Effector memory CD8-positive, alpha-beta T cell (primary cell): ENCODE results near the gene DNAH17.
A peak's percentile ranks its signal among the peaks of the same experiment; 100 is the strongest.

Experiments used
- ATAC-seq: fragments of 150-1000 bp; cut with Tn5 transposase; replicated peaks from 2 replicates; pipeline ENCODE4 v1.10.0; 2021; ENCODE audit warnings: mild to moderate bottlenecking, moderate library complexity
- DNase-seq, 3 experiments: peaks; one replicate each; pipeline ENCODE4 v3.0.0; 2021
- H3K27ac Mint-ChIP-seq, 2 donors: one replicate each; pipeline ENCODE4 v1.8.0; 2022; ENCODE audit warnings: mild to moderate bottlenecking in 2 of 2, mixed read lengths in 2 of 2, moderate library complexity in 2 of 2
- H3K27me3 Mint-ChIP-seq, 2 donors: one replicate each; pipeline ENCODE4 v1.8.0; 2022; ENCODE audit warnings: mixed read lengths in 2 of 2
- H3K36me3 Mint-ChIP-seq: one replicate; pipeline ENCODE4 v1.8.0; 2022; ENCODE audit warnings: mild to moderate bottlenecking, moderate library complexity, mixed read lengths; ENCODE audit not compliant: insufficient read depth
- H3K4me1 Mint-ChIP-seq, 2 donors: one replicate each; pipeline ENCODE4 v1.8.0; 2022; ENCODE audit warnings: low read depth in 2 of 2, mixed read lengths in 2 of 2
- H3K4me3 Mint-ChIP-seq, 2 donors: one replicate each; pipeline ENCODE4 v1.8.0; 2022; ENCODE audit warnings: mild to moderate bottlenecking in 2 of 2, mixed read lengths in 2 of 2, moderate library complexity in 2 of 2
- H3K9me3 Mint-ChIP-seq, 2 donors: one replicate each; pipeline ENCODE4 v1.8.0; 2022; ENCODE audit warnings: mixed read lengths in 2 of 2

DNAH17 gene

DNA sequence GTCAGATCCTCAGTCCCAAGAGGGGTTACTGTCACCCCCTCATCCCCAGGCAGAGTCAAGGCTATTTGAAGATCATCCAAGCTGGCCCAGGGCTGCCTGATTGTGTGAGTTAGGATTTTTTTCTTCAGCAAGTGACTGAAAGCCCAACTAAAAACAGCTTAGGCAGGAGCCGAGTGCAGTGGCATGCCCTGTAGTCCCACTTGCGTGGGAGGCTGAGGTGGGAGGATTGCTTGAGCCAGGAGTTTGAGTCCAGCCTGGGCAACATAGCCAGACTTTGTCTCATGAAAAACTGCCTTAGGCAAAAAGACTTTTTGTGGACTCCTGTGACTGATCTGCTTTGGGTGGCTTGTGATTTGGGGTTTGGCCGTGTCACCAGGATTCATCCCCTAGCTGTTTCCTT, 178.8 kb downstream of the DNAH17 start:
- Mint-ChIP-seq H3K36me3 (peaks cover 88% of the 10 kb centered on the region), H3K9me3 (no peaks in the 10 kb centered on the region), H3K27ac (no peak overlapping the region), H3K27me3 (no peaks in the 10 kb centered on the region), H3K4me3 (no peak overlapping the region), H3K4me1 (peaks cover 9 to 10% of the 10 kb centered on the region in 2 donors)
- no peak for DNase-seq
- ATAC-seq = no peak

DNA sequence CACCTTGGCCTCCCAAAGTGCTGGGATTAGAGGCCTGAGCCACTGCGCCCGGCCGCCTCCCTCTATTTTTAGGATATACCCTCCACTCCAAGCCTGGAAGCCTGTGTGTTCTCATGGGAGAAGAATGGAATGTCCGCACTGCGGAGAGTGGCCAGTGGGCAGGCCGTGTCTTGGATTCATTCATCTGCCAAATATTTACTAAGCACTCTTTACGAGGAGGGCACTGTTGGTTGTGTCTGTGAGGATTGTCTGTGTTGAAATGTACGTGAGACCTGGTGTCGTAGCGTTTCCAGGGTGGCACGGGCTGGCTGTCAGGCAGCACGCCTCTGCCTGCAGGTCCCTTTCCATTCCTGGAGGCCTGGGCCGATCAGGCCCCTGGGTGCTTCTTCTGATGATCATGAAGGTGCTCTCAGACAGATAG, 179.5 kb downstream of the DNAH17 start:
- ATAC-seq (no peak), DNase-seq (no peak)
- Mint-ChIP-seq H3K9me3 (no peaks in the 10 kb centered on the region), H3K4me1 (peaks cover 9 to 14% of the 10 kb centered on the region in 2 donors), H3K36me3 (peaks cover 91% of the 10 kb centered on the region), H3K4me3 (no peak overlapping the region), H3K27ac (no peak overlapping the region), H3K27me3 (no peaks in the 10 kb centered on the region)

DNA sequence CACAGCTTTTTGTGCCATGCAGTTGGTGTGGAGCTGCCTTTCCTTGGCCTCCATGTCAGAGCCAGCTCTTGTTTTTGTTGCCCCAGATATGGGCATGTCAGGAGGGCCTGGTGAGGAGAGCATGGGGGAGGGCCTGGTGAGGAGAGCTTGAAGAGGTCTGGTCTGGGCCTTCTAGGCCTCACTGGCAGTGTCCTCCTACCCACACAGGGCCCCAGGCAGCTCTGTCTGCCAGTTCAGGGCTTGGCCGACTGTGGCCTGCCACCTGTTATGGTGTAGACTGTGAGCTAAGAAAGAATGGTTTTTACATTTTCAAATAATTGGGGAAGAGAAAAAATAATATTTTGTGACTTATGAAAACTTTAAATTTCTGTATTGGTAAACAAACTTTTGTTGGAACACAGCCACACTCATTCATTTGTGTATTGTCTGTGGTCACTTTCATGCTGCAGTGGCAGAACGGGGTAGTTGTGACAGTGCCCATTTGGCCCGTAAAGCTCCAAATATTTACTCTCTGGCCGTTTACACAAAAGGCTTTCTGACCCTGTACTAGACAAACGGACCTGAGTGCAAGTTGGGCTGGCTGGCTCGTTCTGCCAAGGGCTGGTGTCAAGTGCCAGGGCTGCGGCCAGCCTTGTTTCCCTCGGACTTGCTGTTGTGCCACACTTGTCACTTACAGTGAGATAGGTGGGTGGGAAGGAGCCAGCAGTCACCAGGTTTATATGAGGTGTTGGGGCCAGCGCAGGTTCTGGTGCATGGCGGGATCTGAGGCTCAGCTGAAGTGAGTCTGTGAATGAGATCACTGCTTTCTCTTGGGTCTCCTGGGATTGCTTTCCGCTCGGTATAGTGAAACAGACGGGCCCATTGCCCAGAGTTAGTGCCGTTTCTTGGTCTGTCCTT, 180.5 kb downstream of the DNAH17 start:
- Mint-ChIP-seq H3K27ac (peak overlapping the region; percentile 14 to 62), H3K9me3 (no peaks in the 10 kb centered on the region), H3K27me3 (no peaks in the 10 kb centered on the region), H3K4me1 (peaks cover 9 to 11% of the 10 kb centered on the region in 2 donors), H3K36me3 (peaks cover 86% of the 10 kb centered on the region), H3K4me3 (no peak overlapping the region)
- ATAC-seq (no peak), DNase-seq (no peak)

DNA sequence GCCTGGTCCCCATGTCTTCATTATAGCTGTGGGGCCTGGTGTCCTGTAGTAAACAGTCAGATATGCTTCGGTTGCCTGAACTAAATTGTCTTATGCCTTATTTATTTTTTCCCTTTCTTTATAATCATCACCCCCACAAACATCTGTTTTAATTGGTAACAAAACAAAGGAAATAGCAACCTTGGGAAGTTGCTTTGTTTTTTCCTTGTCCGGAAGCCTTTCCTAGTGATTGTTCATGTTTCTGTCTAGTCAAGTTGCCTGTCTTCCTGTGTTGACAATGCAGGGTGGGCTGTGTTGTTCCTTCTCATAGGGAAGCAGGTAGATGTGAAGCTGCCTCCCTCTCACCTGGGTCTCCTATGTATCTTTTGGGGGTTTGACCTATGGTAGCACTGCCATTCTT, 182.0 kb downstream of the DNAH17 start:
- Mint-ChIP-seq H3K4me1 (peaks cover 15 to 16% of the 10 kb centered on the region in 2 donors), H3K36me3 (peaks cover 78% of the 10 kb centered on the region), H3K27ac (no peak overlapping the region), H3K27me3 (no peaks in the 10 kb centered on the region), H3K4me3 (no peak overlapping the region), H3K9me3 (no peaks in the 10 kb centered on the region)
- no peak for DNase-seq
- no peak for ATAC-seq

- Mint-ChIP-seq H3K27ac (no peak overlapping the region), H3K36me3 (peaks cover 68% of the 10 kb centered on the region), H3K9me3 (no peaks in the 10 kb centered on the region), H3K27me3 (no peaks in the 10 kb centered on the region), H3K4me3 (no peak overlapping the region), H3K4me1 (peaks cover 18% of the 10 kb centered on the region in 2 donors)
- ATAC-seq (no peak), DNase-seq (no peak)
Measured at GRCh38 chr17:78394209-78394608, 183.0 kb downstream of the DNAH17 start.

DNA sequence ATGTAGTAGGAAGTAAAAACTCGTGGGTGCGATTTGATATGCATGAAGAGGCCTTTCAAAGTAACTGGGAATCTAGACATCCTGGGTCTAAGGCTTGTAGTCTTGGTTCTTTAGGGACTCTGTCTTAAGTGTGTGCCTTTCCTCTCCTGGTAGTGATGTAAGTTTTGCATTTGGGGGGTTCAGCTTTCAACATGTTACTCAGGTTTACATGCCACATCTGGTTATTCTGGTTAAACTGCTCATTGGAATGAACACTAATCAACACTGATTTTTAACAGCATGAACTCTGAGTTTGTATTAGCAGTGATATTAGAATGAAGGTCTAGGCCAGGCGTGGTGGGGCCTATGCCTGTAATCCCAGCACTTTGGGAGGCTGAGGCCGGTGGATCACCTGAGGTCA, 183.6 kb downstream of the DNAH17 start:
- Mint-ChIP-seq H3K4me3 (no peak overlapping the region), H3K27me3 (no peaks in the 10 kb centered on the region), H3K27ac (no peak overlapping the region), H3K9me3 (no peaks in the 10 kb centered on the region), H3K36me3 (peaks cover 66% of the 10 kb centered on the region), H3K4me1 (peaks cover 19 to 20% of the 10 kb centered on the region in 2 donors)
- DNase-seq (no peak), ATAC-seq (no peak)

- Mint-ChIP-seq H3K4me1 (peaks cover 25 to 26% of the 10 kb centered on the region in 2 donors), H3K36me3 (peaks cover 57% of the 10 kb centered on the region), H3K27ac (no peak overlapping the region), H3K27me3 (no peaks in the 10 kb centered on the region), H3K9me3 (no peaks in the 10 kb centered on the region), H3K4me3 (no peak overlapping the region)
- ATAC-seq (no peak), DNase-seq (no peak)
Measured at GRCh38 chr17:78392295-78392694, 184.9 kb downstream of the DNAH17 start.

- peaks cover 26 to 30% of the 10 kb centered on the region in 2 donors for H3K4me1 Mint-ChIP-seq
- no peak for DNase-seq
- peak overlapping the region in 1 of 2 donors; percentile 23 for H3K27ac Mint-ChIP-seq
- H3K27me3 Mint-ChIP-seq = no peaks in the 10 kb centered on the region
- H3K4me3 Mint-ChIP-seq = no peak overlapping the region
- ATAC-seq = no peak
- no peaks in the 10 kb centered on the region for H3K9me3 Mint-ChIP-seq
- peaks cover 52% of the 10 kb centered on the region for H3K36me3 Mint-ChIP-seq
Measured at GRCh38 chr17:78391843-78392242, 185.4 kb downstream of the DNAH17 start.

GRCh38 chr17:78391051-78391431, 186.2 kb downstream of the DNAH17 start:
- H3K27ac Mint-ChIP-seq = peak overlapping the region in 1 of 2 donors; percentile 23
- no peaks in the 10 kb centered on the region for H3K27me3 Mint-ChIP-seq
- H3K36me3 Mint-ChIP-seq = peaks cover 47% of the 10 kb centered on the region
- no peaks in the 10 kb centered on the region for H3K9me3 Mint-ChIP-seq
- DNase-seq = no peak
- ATAC-seq = no peak
- H3K4me3 Mint-ChIP-seq = no peak overlapping the region
- peaks cover 33 to 34% of the 10 kb centered on the region in 2 donors for H3K4me1 Mint-ChIP-seq

GRCh38 chr17:78390241-78391050, 186.8 kb downstream of the DNAH17 start:
- ATAC-seq = no peak
- H3K27me3 Mint-ChIP-seq = no peaks in the 10 kb centered on the region
- H3K27ac Mint-ChIP-seq = peak overlapping the region in 1 of 2 donors; percentile 23
- peaks cover 45% of the 10 kb centered on the region for H3K36me3 Mint-ChIP-seq
- H3K4me1 Mint-ChIP-seq = peaks cover 37 to 39% of the 10 kb centered on the region in 2 donors
- no peaks in the 10 kb centered on the region for H3K9me3 Mint-ChIP-seq
- DNase-seq = no peak
- no peak overlapping the region for H3K4me3 Mint-ChIP-seq

DNA sequence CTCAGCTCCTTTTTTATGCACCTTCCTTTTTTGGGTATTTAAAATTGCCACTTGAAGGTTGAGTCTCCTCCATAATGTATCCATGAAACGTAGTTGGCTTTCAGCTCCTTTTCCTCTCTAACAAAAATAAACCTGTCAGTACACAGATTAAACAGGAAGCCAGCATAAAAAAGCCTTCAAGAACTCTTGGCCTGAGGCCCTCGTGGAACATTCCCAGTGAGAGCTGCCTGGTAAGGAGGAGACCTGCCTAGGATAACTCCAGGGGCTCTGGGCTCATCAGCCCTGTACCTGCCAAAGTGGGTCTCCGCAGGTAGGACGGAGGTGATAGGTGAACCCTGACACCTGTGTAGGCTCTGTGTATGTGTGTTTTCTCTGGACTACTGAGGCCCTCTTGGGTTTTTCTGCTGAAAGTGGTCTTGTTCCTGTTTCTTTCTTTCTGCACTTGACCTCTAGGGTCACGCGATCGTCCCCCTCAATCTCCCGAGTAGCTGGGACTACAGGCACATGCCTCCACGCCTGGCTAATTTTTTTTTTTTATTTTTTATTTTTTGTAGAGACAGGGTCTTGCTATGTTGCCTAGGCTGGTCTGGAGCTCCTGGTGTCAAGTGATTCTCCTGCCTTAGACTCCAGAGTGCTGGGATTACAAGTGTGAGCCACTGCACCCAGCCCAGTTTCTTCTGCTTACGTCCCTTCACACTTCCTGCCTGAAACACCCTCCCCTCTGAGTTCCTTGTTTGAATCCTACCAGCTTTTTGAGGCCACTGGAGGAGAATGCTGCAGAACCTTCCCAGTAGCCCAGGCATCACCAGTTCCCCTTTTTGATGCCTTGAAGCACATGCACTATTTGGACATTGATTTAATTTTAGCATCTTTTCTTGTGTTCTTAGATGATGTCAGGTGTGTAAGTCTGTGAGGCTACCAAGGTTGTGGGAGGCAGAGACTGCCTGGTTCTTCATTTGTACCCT, 188.9 kb downstream of the DNAH17 start:
- Mint-ChIP-seq H3K27ac (peak overlapping the region; percentile 70 to 88), H3K4me1 (peaks cover 50 to 56% of the 10 kb centered on the region in 2 donors), H3K36me3 (peaks cover 26% of the 10 kb centered on the region), H3K27me3 (no peaks in the 10 kb centered on the region), H3K9me3 (no peaks in the 10 kb centered on the region), H3K4me3 (peak overlapping the region in 1 of 2 donors; percentile 15)
- ATAC-seq = peak; percentile 11
- no peak for DNase-seq

DNA sequence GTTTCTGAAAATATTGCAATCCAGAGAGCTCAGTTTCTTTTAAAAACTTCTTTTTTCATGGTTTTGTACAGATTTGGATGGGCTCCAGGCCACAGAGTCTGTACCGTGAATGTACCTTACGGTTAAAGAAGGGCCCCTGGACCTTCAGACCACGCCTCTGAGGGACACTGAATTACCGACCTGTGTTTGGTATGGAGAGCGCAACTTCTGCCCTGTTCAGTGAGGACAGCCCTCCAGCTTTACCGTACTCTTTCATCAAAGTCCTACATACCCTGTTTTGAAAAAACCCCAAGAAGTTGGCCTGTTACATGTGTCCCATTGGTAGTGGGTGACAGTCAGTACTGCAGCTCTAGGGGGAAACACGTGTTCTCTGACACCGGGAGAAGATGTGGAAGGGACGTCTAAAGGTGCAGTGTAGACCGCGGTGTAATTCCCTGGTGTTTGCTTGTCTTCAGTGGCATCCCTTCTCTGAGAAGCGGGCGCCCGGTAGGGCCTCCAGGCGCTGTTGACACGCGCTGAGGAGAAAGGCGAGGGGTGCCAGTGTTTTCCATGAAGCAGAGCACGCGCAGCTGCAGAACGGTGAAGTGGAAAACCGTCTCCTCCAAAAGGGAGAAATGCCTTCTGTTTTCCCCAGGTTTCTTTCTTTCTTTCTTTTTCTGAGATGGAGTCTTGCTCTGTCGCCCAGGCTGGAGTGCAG, 192.6 kb downstream of the DNAH17 start:
- Mint-ChIP-seq H3K4me3 (peak overlapping the region; percentile 61 to 94), H3K4me1 (peaks cover 67 to 76% of the 10 kb centered on the region in 2 donors), H3K27ac (peak overlapping the region; percentile 78 to 89), H3K27me3 (no peaks in the 10 kb centered on the region), H3K9me3 (no peaks in the 10 kb centered on the region), H3K36me3 (peaks cover 18% of the 10 kb centered on the region)
- ATAC-seq (no peak), DNase-seq (no peak)
